Measurements from ENCODE around the gene ANTKMT.

- no peak for TF ChIP-seq ISL1 (CRISPR knock-in tag; IDR thresholded peaks at IDR 0.05)
- TF ChIP-seq TCF4 (CRISPR knock-in tag; IDR thresholded peaks at IDR 0.05; ENCODE audit: borderline replicate concordance): no peak
- no peak for TF ChIP-seq ARNTL (CRISPR knock-in tag; IDR thresholded peaks at IDR 0.05; ENCODE audit: borderline replicate concordance, low read depth)
- no peak for TF ChIP-seq ZNF565 (CRISPR knock-in tag; conservative IDR thresholded peaks at IDR 0.05; ENCODE audit: low read depth)
- no peak for TF ChIP-seq GLIS3 (CRISPR knock-in tag; IDR thresholded peaks at IDR 0.05)
- no peak for TF ChIP-seq PATZ1 (CRISPR knock-in tag; IDR thresholded peaks at IDR 0.05; ENCODE audit: borderline replicate concordance)
- TF ChIP-seq CSRNP3 (CRISPR knock-in tag; IDR thresholded peaks at IDR 0.05): no peak
- TF ChIP-seq ZC3H10 (CRISPR knock-in tag; IDR thresholded peaks at IDR 0.05): no peak
- TF ChIP-seq ZNF8 (CRISPR knock-in tag; IDR thresholded peaks at IDR 0.05): no peak
- no peak for TF ChIP-seq CREB5 (CRISPR knock-in tag; IDR thresholded peaks at IDR 0.05; ENCODE audit: low read depth)
- TF ChIP-seq PPARA (CRISPR knock-in tag; IDR thresholded peaks at IDR 0.05; ENCODE audit: borderline replicate concordance): no peak
Measured at GRCh38 chr16:726188-726437, 5.2 kb downstream of the ANTKMT start.
